IMR-90 (cell line): ENCODE results near the gene NUBP2.

Source experiments
- BHLHE40 ChIP-seq: fragments of 150-350 bp; IDR thresholded peaks from 2 replicates; pipeline ENCODE4 v1.6.1; 2016; ENCODE audit warnings: mild to moderate bottlenecking, low read depth, low read length
- CEBPB ChIP-seq: IDR thresholded peaks from 2 replicates; pipeline ENCODE4 v1.6.1; 2012; ENCODE audit warnings: low read depth, low read length, improper control_type of control experiment
- CHD1 ChIP-seq: IDR thresholded peaks from 2 replicates; pipeline ENCODE4 v1.6.1; 2012; ENCODE audit warnings: low read depth, low read length, improper control_type of control experiment
- MAFK ChIP-seq: IDR thresholded peaks from 2 replicates; pipeline ENCODE4 v1.6.1; 2012; ENCODE audit warnings: low read depth, low read length, improper control_type of control experiment
- MAZ ChIP-seq: IDR thresholded peaks from 2 replicates; pipeline ENCODE4 v1.6.1; 2012; ENCODE audit warnings: low read depth, mild to moderate bottlenecking, low read length, improper control_type of control experiment, moderate library complexity, borderline replicate concordance
- MXI1 ChIP-seq: IDR thresholded peaks from 2 replicates; pipeline ENCODE4 v1.6.1; 2012; ENCODE audit warnings: low read depth, mild to moderate bottlenecking, low read length, moderate library complexity, borderline replicate concordance
- POLR2A ChIP-seq: IDR thresholded peaks from 2 replicates; pipeline ENCODE4 v1.6.1; 2012; ENCODE audit warnings: mild to moderate bottlenecking, low read depth, low read length
- RAD21 ChIP-seq: IDR thresholded peaks from 2 replicates; pipeline ENCODE4 v1.6.1; 2012; ENCODE audit warnings: low read length, improper control_type of control experiment
- RCOR1 ChIP-seq: IDR thresholded peaks from 2 replicates; pipeline ENCODE4 v1.6.1; 2012; ENCODE audit warnings: mild to moderate bottlenecking, low read length, improper control_type of control experiment; ENCODE audit not compliant: insufficient replicate concordance
- RFX5 ChIP-seq: IDR thresholded peaks from 2 replicates; pipeline ENCODE4 v1.8.0; 2012; ENCODE audit warnings: low read depth, mild to moderate bottlenecking, low read length, moderate library complexity
- SMC3 ChIP-seq: fragments of 150-350 bp; IDR thresholded peaks from 2 replicates; pipeline ENCODE4 v1.6.1; 2016; ENCODE audit warnings: low read depth, mild to moderate bottlenecking, antibody characterized with exemption, low read length, moderate library complexity
- TF ChIP-seq, protein P1 (sequence below): conservative IDR thresholded peaks from 2 replicates; pipeline ENCODE4 v1.5.1; 2012; ENCODE audit warnings: mild to moderate bottlenecking, low read depth, low read length, improper control_type of control experiment
- TF ChIP-seq, protein P2 (sequence below): fragments of 150-350 bp; IDR thresholded peaks from 2 replicates; pipeline ENCODE4 v1.6.1; 2017; ENCODE audit warnings: mild to moderate bottlenecking, antibody characterized with exemption, low read length, low read depth
- TF ChIP-seq, protein P3 (sequence below): fragments of 150-350 bp; IDR thresholded peaks from 2 replicates; pipeline ENCODE4 v1.6.1; 2016; ENCODE audit warnings: low read depth, mild to moderate bottlenecking, low read length, moderate library complexity, borderline replicate concordance

DNA sequence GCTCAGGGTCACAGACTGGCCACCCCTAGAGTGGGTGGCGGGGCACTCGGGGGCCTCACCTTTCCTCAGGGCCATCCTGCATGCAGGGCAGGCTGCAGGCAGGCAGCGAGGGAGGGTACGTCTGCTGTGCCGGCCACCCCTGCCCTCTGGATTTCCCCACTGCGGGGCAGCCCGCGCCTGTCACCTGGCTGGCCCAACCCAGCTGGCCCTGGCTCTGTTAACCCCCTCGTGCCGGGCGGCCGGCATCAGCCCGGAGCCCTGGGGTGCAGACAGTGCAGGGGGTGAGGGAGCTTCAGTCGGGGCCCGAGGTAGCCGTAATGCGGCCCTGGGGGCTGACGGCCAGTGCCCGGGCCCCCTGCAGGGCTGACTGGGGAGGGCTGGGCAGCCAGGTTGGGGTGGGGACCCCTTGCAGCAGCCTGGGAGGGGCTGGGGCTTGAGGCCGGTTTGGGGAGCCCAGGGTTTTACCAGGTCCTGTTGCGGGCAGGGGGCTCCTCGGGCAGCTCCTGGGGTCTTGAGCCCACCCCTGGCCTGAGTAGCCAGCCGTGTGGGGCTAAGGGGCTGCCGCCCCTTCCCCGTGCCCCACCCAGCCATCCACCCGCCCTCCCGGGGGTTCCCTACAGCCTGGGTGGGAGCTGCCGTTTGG, 10.9 kb downstream of the NUBP2 start, which contains the start of gene IGFALS:
- no peak for TF ChIP-seq POLR2A
- TF ChIP-seq, protein P1, sequence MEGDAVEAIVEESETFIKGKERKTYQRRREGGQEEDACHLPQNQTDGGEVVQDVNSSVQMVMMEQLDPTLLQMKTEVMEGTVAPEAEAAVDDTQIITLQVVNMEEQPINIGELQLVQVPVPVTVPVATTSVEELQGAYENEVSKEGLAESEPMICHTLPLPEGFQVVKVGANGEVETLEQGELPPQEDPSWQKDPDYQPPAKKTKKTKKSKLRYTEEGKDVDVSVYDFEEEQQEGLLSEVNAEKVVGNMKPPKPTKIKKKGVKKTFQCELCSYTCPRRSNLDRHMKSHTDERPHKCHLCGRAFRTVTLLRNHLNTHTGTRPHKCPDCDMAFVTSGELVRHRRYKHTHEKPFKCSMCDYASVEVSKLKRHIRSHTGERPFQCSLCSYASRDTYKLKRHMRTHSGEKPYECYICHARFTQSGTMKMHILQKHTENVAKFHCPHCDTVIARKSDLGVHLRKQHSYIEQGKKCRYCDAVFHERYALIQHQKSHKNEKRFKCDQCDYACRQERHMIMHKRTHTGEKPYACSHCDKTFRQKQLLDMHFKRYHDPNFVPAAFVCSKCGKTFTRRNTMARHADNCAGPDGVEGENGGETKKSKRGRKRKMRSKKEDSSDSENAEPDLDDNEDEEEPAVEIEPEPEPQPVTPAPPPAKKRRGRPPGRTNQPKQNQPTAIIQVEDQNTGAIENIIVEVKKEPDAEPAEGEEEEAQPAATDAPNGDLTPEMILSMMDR: no peak
- no peak for TF ChIP-seq RAD21
- TF ChIP-seq, protein P2, sequence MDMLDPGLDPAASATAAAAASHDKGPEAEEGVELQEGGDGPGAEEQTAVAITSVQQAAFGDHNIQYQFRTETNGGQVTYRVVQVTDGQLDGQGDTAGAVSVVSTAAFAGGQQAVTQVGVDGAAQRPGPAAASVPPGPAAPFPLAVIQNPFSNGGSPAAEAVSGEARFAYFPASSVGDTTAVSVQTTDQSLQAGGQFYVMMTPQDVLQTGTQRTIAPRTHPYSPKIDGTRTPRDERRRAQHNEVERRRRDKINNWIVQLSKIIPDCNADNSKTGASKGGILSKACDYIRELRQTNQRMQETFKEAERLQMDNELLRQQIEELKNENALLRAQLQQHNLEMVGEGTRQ: no peak
- no peak for TF ChIP-seq RCOR1
- TF ChIP-seq RFX5: no peak
- TF ChIP-seq CEBPB: no peak
- TF ChIP-seq MXI1: no peak
- TF ChIP-seq MAFK: no peak
- TF ChIP-seq SMC3: no peak
- TF ChIP-seq BHLHE40: no peak
- TF ChIP-seq MAZ: no peak
- TF ChIP-seq CHD1: no peak
- TF ChIP-seq, protein P3, sequence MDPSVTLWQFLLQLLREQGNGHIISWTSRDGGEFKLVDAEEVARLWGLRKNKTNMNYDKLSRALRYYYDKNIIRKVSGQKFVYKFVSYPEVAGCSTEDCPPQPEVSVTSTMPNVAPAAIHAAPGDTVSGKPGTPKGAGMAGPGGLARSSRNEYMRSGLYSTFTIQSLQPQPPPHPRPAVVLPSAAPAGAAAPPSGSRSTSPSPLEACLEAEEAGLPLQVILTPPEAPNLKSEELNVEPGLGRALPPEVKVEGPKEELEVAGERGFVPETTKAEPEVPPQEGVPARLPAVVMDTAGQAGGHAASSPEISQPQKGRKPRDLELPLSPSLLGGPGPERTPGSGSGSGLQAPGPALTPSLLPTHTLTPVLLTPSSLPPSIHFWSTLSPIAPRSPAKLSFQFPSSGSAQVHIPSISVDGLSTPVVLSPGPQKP: no peak
